Lower lobe of right lung (tissue), 2 donors: ENCODE data around the gene TNFRSF13B. TPM values are rescaled to one million over a fixed set of nuclear protein-coding genes. Genes with fewer than 3 reads are reported as not detected.

ENCODE experiments used
- ATAC-seq, 2 donors: fragments of 200-7000 bp; cut with Tn5 transposase; one replicate each; pipeline ENCODE4 v1.9.1; 2020 to 2022; ENCODE audit warnings: mild to moderate bottlenecking in 2 of 2, moderate library complexity in 2 of 2
- DNase-seq: peaks from one replicate; pipeline ENCODE4 v3.0.0-alpha.2; 2020
- H3K27ac ChIP-seq: fragments of 200-600 bp; one replicate; pipeline ENCODE4 v1.8.0; 2022
- H3K27me3 ChIP-seq: fragments of 200-600 bp; one replicate; pipeline ENCODE4 v1.8.0; 2022; ENCODE audit warnings: low read depth
- H3K36me3 ChIP-seq: fragments of 200-600 bp; one replicate; pipeline ENCODE4 v1.8.0; 2022; ENCODE audit warnings: mild to moderate bottlenecking
- H3K4me1 ChIP-seq: fragments of 200-600 bp; one replicate; pipeline ENCODE4 v1.8.0; 2022
- H3K4me3 ChIP-seq: fragments of 200-600 bp; one replicate; pipeline ENCODE4 v1.8.0; 2022; ENCODE audit warnings: mild to moderate bottlenecking
- H3K9me3 ChIP-seq: fragments of 200-600 bp; one replicate; pipeline ENCODE4 v1.8.0; 2022
- CTCF ChIP-seq: fragments of 200-600 bp; IDR thresholded peaks from one replicate; pipeline ENCODE4 v1.8.0; 2022; ENCODE audit warnings: antibody characterized with exemption, mild to moderate bottlenecking
- intact Hi-C: fragments of 100-400 bp; cut with DNase I; formaldehyde crosslinking; loops from one replicate; pipeline ENCODE4 v1.11.0; 2022
- total RNA-seq: library from RNA; stranded (reverse); fragmentation: NEBNext Ultra II Directional; extraction: Animal tissue kit (Norgen Biotek cat#: 25700); gene quantifications from one replicate; pipeline ENCODE4 v1.2.1, GENCODE V29; 2021
- donor health status: DM: no; HTN: yes; CAD: no; lungs with severe emphysema.

Gene TNFRSF13B
- total RNA-seq, 1 donor from 2014 or later = 0.27 TPM

DNA sequence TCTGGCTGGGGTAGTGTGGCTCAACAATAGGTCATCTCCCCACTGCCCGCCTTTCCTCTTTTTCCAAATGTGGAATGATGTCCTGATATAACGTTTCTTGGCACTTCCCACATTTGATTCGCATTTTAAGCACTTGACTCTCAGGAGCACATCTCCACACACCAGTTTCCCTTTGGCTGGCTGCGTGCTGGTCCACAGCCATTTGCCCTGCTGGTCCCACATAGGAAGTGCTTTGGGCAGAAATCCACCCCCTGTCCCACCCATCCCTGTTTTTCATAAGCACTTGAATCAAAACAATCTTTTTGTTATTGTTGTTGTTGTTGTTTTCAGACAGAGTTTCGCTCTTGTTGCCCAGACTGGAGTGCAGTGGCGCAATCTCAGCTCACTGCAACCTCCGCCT is 24.0 kb upstream of the TNFRSF13B start:
- no peak for TF ChIP-seq CTCF
- no peaks in the 10 kb centered on the region for H3K36me3 ChIP-seq
- no peaks in the 10 kb centered on the region for H3K9me3 ChIP-seq
- DNase-seq (no peak), ATAC-seq (no peak)
- H3K4me3 ChIP-seq = no peak overlapping the region
- H3K27me3 ChIP-seq = no peaks in the 10 kb centered on the region
- peaks cover 3% of the 10 kb centered on the region for H3K4me1 ChIP-seq
- intact Hi-C loops = no loop called here
- no peak overlapping the region for H3K27ac ChIP-seq

DNA sequence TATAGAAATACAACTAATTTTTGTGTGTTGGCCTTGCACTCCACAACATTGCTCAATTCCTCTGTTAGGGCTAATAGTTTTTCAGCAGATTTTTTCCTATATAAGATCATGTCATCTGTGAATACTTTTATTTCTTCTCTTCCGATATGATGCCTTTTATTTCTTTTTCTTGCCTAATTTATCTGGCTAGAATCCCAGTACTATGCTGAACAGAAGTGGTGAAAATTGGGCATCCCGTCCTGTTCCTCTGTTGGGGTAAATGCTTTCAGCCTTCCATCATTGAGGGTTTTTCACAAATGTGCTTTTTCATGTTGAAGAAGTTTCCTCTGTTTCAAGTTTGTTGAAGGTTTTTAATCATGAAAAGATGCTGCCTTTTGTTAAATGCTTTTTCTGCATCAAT is 22.7 kb upstream of the TNFRSF13B start:
- no peaks in the 10 kb centered on the region for H3K9me3 ChIP-seq
- DNase-seq (no peak), ATAC-seq (no peak)
- no peaks in the 10 kb centered on the region for H3K36me3 ChIP-seq
- H3K4me1 ChIP-seq = peaks cover 9% of the 10 kb centered on the region
- no peak overlapping the region for H3K4me3 ChIP-seq
- intact Hi-C loops = no loop called here
- no peaks in the 10 kb centered on the region for H3K27me3 ChIP-seq
- TF ChIP-seq CTCF = no peak
- no peak overlapping the region for H3K27ac ChIP-seq

DNA sequence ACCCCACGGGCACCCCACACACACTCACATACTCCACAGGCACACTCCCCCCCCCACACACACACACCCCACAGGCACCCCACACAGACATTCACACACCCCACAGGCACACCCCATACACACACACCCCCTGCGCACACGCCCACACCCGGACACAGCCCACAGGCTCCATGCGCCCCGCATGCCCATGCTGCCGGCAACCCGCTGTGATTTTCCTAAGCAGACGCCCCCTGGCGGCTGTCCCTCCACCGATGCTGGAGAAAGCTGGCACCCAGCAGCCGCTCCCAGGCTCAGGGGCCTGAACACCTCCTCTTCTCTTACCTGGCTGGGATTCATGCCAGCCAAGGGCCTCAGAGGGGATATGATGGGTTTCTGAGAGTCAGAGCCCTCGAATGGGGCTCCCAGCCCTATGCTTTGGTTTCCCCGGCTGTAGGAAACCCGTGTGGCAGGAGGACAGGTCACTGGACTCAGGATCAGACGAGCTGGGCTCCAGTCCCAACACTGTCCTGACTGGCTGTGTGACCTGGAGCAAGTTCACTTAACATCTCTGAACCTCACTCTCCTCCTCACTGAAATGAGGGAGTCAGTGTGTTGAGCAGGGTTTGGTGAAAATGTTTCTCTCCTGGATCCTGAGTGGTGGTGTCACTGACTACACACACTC is 19.6 kb upstream of the TNFRSF13B start:
- intact Hi-C loops = no loop called here

DNA sequence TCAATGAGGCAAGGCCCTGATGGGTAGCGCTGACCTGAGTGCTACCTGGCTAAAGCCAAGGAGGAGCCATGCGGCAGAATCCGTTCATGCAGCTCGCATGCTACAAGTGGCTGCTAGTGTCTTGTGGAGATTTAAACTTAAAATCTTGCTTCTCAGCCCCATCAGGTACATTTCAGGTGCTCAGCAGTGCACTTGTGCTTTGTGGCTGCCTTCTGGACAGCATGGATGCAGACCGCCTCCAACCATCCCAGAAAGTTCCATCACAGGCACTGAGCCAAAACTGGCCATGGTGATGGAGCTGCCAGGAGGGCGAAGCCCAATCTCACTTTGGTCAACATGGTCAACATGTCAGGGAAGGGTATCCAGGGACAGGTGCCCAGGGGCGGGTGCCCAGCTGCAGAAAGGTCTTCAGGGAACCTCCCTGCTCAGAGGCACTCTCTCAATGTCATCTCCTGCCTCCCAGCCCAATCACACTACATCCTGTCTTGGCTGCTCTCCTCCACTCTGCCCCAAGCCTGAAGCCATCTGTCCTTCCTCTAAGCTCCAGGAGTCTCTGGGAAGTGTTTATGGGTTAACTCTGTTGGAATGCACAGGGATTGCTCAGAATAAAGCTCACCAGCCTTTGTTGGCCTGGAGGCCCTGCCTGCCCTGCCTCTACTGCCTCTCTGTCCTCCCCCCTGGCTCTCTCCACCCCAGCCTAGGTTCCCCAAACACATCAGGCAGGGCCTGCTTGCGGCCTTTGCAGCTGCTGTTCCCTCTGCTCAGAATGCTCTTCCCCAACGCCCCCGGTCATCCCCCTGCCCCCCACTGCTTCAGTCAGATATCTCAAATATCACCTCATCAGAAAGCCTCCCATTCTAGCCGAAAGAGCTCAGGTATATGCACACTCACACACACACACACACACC is 18.3 kb upstream of the TNFRSF13B start:
- H3K27me3 ChIP-seq = no peaks in the 10 kb centered on the region
- no peak overlapping the region for H3K4me3 ChIP-seq
- no peaks in the 10 kb centered on the region for H3K9me3 ChIP-seq
- H3K36me3 ChIP-seq = no peaks in the 10 kb centered on the region
- intact Hi-C loops = no loop called here
- TF ChIP-seq CTCF = no peak
- peak overlapping the region; percentile 70 for H3K27ac ChIP-seq
- ATAC-seq (no peak), DNase-seq (no peak)
- H3K4me1 ChIP-seq = peaks cover 29% of the 10 kb centered on the region

More for the DNA sequence above, 19.6 kb upstream of the TNFRSF13B start:
- DNase-seq (peak; percentile 92), ATAC-seq (peak; percentile 72 to 82)
- TF ChIP-seq CTCF = peak; percentile 85
- H3K27ac ChIP-seq = no peak overlapping the region
- H3K9me3 ChIP-seq = no peaks in the 10 kb centered on the region
- peaks cover 29% of the 10 kb centered on the region for H3K4me1 ChIP-seq
- H3K4me3 ChIP-seq = no peak overlapping the region
- H3K27me3 ChIP-seq = no peaks in the 10 kb centered on the region
- H3K36me3 ChIP-seq = no peaks in the 10 kb centered on the region

DNA sequence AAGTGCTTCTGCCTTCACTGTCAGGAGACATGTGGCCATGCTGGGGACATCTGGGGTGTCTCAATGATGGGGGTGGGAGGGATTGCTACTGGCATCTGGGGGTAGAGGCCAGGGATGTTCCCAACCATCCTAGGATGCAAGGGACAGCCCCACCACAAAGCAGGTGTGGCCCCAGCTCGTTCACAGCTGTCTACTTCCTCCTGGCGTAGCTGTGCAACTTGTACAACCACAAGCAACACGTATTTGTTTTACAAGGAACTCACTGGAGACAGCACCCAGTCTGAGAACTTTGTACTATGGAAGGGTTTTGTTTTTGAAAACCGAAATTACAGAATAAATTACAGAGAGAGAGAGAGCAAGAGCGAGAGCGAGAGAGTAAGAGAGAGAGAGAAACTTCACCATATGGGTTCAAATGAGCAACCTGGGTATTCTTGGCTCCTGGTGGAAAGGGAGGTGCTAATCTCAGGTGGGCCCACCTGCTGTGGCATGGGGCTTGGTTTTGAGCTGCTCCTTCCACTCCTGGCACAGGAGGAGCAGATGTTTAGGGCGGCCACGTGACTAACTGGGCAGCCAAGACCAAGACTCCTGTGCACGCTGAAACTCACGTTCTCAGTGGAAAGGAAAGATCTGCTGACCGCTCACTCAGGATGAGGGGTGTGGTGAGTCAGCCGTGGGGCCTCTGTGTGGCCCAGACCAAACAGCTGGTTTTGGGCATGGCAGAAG is 17.5 kb upstream of the TNFRSF13B start:
- H3K36me3 ChIP-seq = no peaks in the 10 kb centered on the region
- ATAC-seq (peak; percentile 18 to 26), DNase-seq (no peak)
- no peak overlapping the region for H3K4me3 ChIP-seq
- no peaks in the 10 kb centered on the region for H3K9me3 ChIP-seq
- H3K27me3 ChIP-seq = no peaks in the 10 kb centered on the region
- intact Hi-C loops = no loop called here
- peaks cover 29% of the 10 kb centered on the region for H3K4me1 ChIP-seq
- no peak for TF ChIP-seq CTCF
- H3K27ac ChIP-seq = peak overlapping the region; percentile 70
